Measurements from ENCODE around the gene GTF3C1.
"Not testable (repeated sequence)": the region's sequence is repeated elsewhere in the genome, so short reads cannot be mapped to it uniquely, and the experiment has no call there.

GTF3C1 gene

DNA sequence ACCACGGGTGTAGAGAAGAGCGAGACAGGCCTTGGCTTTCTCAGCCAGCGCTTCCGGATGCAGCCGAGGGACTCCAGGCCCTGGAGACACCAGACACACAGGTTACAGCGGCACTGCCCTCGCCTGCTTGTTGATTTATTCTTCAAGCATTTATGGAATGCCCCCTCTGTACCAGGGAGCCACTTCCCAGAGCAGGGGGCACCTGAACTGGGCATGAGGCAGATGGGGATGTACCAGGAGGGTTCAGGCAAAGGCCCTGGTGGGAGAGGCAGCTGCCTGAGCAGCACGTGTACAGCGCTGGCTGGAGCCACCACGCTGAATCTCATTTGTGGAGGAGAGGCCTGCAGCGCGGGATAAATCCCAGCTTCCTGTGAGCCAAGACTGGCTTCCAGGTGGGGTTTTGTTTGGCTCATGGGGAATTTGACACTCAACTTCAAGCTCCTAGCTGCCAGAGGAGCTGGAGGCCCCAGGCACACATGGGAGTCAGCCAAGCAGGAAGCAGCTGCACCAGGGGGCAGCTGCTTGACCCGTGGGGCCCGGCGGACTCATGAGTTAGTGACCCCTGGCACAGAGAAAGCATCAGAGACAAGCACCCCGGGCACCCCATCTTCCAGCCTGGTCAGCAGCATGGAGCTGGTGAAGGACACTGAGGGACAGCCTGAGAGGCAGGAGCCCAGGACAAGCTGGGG, 88.1 kb downstream of the GTF3C1 start:
- peak; percentile 16 for DNase-seq

DNA sequence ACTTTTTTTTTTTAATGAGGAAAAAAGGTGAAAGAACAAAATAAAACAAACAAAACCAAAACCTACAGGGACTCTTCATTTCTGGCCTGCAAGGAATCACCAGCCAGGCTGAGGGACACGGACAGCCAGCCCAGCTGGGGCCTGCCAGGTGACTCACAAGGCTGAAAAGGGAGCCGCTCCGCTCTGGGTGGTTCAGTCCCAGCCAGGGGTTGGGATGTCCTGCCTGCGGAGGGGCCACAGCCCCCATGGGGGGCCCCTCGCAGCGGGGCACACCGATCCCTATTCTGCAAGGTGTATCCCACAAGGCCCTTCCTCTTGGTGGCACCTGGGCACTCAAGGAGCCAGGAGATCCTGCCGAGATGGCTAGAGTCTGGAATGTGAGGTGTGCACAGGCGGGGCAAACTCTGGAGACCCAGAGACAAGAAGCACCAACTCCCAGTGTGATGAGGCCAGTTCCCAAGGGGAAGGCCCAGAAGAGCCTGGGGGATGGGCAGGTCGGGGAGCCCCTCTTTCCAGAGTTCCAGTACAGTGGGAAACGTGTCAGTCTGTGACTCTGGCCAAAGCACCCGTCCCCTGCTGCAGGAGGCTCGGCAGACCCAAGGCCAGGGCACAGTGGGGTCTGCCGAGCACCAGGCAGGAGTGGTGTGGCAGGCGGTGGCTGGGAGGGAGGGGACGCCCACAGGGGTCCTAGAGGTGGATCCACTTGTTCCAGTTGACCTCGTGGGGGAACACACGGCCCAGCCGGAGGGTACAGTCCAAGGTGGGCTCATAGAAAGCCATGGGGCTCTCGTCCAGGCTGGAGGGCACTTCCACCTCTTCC, 88.8 kb downstream of the GTF3C1 start:
- DNase-seq = no peak

DNA sequence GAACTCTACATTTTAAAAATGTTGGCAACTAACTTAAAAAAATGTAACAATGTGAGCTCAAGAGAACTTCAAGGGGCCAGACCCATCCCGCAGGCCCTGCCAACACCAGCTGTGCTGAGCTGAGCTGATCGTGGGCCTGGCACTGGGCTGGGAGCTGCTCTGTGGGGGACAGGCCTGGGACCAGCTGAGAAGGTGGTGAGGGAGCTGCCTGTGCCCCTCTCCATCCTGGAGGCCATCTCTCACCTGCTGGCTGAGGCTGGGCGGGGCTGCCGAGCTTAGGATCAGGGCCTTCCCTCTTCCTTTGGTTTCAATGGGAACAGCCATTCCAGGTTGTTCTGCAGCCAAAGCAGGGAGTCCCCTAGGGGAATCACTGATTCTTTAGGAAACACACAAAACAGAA, 89.5 kb downstream of the GTF3C1 start:
- no peak for DNase-seq

DNA sequence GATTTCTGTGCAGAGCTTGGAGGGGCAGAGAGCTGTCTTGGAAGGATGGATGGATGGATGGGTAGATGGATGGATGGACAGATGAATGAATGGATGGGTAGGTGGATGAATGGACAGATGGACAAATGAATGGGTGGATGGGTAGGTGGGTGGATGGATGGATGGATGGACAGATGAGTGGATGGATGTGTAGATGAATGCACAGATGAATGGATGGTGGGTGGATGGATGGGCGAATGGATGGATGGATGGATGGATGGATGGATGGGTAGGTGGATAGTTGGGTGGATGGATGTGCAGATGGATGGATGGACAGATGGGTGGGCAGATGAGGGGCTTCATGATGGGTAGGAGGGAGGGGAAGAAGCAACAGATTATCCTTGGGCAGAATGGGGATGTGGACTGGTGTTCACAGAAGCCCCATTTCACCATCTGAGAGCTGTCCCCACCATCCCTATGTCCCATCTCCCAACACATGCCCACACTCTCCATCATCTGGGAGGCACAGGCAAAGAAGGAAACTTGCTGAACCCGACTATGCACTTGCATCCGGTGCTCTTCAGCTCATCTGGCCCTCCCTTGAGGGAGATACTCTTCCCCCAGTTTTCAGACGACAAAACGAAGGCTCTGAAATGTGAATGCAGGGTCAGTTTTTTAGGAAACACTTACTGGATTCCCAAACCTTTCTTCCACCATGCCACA, 90.6 kb downstream of the GTF3C1 start:
- DNase-seq = no peak

DNA sequence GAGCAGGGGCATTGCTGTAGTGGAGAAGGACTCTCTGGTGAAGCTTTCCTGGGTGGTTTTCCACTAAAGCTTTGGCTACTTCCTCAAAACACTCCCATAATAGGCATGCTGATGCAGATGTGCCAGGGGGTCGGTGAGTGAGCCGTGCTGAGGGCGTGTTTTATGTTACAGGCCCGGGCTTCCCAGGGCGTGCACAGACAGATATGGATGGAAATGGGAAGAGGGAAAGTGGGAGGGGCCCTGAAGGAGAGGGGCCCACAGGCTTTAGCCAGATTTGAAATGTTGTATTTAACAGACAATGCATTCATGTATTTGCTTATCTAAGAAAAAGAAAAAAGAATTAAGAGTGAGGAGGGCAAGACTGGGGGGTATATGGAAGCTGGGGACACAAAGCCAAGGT, 91.5 kb downstream of the GTF3C1 start:
- DNase-seq = no peak

DNA sequence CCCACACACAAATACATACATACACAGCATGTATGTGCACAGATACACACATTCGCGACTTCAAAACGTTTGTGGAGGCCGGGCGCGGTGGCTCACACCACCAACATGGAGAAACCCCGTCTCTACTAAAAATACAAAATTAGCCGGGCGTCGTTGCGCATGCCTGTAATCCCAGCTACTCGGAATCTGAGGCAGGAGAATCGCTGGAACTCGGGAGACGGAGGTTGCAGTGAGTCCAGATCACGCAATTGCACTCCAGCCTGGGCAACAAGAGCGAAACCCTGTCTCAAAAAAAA, 92.2 kb downstream of the GTF3C1 start:
- not testable (repeated sequence) for DNase-seq

DNA sequence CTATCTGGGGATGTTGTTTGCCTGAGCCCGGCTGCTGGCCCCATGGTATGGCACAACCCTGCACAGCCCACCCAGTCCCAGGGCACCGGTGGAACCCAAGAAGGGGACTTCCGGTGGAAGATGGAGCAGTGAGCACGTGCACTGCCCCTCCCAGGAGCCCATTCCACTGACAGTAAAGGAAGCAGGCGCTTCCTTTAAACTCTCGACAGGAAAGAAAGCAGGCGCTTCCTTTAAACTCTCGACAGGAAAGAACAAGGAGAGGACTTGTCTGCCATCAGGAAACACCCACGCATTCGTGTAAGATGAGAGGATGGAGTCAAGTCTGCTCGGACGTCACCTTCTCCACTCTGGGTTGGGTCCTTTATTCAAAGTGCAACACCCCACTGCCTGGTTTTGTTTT, 94.0 kb downstream of the GTF3C1 start:
- no peak for DNase-seq

DNA sequence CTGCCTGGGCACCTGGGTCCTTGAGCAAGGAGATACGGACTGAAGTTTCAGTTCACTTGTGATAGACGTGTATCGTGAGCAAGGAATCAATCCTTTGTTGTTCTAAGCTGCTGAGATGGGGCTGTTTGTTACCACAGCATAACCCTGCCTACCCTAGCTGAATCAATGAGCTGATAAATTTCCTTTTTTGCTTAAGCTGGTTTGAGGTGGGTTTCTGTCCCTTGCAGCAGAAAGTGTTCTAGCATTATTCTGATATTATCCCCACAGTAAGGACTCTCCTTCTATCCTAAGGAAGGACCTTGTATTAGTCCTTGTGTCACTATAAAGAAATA, 96.3 kb downstream of the GTF3C1 start:
- no peak for DNase-seq

DNA sequence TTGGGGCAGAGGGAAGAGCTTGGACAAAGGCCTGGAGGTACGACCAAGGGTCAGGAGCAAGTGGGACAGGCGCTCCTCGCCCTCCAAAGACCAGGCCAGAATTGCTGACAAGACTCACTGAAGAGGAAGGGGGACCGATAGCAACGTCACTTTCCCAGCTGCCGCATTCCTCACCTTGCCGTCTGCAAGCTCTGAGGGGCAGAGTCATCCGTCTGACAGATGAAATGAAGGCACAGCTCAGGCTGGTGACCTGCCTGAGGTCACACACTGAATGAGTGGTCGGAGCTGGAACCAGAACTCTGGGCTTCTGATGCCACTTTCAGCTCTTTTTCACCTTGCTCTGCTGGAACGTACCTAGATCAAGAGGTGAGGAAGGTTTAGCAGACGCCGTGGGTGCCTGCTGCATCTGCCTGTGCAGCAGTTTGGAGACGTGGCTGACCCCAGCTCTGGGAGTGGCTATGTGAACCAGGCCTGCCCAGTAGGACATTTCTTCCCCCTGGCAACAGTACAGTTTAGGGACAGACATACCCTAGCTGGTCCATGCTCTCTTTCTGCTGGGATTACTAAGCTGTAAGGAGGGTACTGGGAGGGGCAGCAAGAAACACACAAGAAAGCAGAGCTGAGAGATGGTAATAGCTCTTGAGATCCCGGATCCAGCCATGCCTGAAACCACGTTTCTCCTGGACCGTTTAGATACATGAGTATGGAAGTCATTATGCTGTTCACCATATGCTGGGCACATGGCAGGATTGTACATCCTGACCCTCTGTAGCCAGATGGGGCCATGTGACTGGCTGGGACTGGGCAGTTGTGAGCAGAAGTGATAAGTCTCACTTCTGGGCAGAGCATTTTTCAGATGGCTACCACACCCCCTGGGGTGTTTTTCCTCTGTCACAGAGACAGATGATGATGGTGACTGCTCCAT, 96.9 kb downstream of the GTF3C1 start:
- no peak for DNase-seq

DNA sequence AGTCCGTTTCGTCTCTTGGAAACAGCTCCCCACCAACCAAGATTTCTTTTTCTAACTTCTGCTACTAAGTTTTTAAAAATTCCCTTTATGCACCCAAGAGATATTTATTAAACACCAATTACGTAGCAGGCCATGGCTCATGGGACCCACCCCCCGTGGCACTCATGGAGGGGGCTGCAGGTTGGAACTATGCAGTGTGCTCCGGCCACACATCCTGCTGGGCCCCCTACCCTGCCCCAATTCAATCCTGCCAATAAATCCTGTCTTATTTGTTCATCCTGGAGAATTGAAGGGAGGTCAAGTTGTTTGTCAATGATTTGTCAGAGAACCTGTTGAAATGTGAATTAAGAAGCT, 99.5 kb downstream of the GTF3C1 start:
- DNase-seq = no peak

DNA sequence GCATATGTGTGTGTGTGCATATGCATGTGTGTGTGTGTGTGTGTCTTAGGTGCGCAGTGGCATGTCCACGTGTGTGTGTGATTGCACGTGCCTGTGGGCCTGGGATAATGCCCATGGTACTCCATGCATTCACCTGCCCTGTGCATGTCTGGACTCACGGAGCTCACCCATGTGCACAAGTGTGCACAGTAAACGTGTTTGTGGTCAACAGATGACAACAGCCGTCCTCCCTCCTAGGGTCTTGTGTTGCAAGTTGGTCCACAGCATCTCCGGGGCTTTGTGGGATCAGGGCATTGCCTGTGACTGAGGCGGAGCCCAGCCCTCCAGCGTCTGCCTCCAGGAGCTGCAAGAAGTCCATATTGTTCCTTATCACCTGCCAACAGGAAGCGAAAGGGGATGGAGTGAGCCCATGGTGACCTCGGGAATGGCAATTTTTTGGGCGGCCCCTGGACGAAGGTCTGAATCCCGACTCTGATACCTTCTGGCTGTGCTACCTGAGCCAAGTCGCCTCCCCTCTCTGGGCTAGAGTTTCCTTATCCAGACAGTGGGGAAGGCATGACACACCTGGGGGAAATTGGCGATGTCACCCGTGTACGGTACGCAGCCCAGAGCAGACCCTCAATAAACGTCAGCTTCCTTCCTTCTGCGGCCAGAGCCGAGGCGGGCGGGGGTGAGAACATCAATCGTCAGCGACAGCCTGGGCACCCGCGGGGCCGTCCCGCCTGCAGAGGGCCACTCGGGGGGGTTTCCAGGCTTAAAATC, 100.1 kb downstream of the GTF3C1 start:
- no peak for DNase-seq

DNA sequence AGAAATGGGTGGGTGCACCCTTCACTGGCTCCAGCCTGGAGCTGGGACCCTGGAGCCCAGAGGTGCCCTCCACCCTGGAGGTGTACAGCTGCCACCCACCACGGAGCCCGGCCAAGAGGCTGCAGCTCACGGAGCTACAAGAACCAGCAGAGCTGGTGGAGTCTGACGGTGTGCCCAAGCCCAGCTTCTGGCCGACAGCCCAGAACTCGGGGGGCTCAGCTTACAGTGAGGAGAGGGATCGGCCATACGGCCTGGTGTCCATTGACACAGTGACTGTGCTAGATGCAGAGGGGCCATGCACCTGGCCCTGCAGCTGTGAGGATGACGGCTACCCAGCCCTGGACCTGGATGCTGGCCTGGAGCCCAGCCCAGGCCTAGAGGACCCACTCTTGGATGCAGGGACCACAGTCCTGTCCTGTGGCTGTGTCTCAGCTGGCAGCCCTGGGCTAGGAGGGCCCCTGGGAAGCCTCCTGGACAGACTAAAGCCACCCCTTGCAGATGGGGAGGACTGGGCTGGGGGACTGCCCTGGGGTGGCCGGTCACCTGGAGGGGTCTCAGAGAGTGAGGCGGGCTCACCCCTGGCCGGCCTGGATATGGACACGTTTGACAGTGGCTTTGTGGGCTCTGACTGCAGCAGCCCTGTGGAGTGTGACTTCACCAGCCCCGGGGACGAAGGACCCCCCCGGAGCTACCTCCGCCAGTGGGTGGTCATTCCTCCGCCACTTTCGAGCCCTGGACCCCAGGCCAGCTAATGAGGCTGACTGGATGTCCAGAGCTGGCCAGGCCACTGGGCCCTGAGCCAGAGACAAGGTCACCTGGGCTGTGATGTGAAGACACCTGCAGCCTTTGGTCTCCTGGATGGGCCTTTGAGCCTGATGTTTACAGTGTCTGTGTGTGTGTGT, 100.9 kb downstream of the GTF3C1 start:
- no peak for DNase-seq

DNA sequence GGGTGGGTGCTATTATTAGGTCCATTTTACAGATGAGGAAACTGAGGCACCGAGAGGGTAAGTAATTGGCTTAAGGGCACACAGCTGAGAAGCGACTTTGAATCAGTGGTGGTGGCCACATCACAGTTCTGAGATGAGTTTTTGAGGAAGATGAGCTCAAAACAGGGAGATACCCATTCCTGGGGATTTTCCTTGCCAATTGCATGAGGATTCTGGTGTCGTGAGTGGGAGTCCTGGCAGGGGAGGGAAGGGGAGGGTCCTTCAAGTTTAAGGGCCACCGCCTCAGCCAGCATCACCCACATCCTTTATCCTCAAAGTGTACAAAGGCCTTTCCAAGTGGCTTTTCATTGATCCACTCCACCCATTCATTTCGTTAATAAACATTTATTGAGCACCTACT, 102.4 kb downstream of the GTF3C1 start:
- no peak for DNase-seq

DNA sequence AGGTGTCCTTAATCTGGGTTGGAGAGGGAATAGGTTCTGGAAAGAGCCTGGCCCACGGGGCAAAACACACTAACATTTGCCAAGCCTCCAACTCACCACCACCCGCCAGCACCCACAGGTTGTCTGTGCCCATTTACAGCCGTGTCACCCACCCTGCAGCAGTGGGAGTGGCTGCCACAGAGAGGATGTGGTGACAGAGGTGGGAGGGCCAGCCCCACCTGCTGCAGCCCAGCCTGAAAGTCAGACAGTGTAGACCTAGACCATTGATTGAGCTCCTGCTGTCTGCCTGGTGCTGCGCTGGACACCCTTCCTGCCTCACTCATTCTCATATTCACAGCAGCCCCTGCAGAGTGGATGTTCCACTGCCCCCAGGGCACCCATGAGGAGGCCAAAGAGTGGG, 103.0 kb downstream of the GTF3C1 start:
- DNase-seq = no peak

DNA sequence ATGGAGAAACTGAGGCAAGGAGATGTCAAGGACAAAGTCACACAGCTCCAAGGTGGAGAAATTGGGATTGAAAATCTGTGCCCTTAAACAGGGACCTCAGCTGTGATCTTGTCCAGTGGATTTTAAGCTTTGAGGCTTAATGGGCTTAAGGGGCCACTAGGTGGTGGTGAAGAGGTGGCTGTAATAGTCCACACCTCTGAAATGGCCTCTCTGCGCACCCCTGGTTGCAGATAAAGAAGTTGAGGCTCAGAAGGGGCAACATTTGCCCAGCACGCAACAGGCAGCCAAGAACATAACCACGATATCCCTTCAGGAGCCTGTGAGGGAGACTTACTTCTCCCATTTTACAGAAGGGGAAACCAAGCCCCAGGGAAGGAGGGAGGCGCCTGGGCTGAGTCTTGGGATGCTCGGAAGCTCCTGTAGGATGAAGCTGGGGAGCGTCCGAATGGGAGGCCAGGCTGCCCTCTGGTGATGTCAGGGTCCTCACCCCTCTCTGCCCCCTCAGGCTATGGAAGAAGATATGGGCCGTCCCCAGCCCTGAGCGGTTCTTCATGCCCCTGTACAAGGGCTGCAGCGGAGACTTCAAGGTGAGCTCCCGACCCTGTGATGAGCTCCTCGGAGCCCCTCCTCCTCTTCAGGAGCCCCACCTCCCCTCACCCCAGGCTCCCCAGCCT, 104.1 kb downstream of the GTF3C1 start:
- DNase-seq = no peak

DNA sequence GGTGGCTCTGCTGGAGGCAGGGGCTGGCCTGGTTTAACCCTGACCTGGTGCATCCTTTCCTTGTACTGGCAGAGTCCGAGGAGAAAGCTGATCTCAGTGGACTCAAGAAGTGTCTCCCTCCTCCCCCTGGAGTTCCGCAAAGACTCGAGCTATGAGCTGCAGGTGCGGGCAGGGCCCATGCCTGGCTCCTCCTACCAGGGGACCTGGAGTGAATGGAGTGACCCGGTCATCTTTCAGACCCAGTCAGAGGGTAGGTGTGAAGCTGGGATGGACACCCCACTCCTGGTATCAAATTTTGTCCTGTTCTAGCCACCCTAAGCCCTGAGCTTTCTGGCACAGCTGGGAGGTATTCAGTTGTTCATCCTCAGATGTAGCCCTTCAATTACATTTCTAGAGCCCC, 105.2 kb downstream of the GTF3C1 start:
- DNase-seq = no peak

DNA sequence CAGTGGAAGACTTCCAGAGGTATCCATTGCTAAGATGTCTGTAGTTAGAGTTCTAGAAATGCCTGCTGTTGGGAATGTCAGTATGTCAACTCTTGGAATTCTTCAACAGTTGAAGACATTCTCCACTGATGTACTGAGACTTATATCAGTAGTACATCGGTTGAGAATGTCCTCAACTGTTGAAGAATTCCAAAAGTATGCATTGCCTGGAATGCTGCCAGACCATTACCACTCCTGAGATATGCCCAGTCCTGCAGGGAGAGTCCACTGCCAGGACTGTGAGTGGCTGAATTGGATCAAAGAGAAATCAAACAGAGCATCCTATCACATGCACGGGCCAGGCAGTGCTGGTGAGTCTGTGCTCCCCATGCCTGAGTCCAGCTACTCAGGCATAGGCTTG, 105.7 kb downstream of the GTF3C1 start:
- peak; percentile 70 for DNase-seq

DNA sequence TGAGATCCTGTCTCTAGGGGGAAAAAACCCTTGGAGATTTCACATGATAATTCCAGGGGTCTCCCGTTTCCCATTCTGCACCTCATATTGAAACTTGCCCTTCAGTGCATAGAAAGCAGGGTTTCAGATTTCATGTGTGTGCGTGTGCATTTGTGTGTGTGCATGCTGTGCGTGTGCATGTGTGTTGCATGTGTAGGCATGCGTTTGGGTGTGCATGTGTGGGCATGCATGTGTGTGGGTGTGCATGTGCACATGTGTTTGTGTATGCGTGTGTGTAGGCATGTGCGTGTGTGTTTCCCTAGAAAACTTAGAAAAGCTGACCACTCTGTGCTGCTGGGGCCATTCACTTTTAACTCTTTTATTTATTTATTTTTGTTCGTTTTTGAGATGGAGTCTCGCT, 107.7 kb downstream of the GTF3C1 start:
- no peak for DNase-seq

DNA sequence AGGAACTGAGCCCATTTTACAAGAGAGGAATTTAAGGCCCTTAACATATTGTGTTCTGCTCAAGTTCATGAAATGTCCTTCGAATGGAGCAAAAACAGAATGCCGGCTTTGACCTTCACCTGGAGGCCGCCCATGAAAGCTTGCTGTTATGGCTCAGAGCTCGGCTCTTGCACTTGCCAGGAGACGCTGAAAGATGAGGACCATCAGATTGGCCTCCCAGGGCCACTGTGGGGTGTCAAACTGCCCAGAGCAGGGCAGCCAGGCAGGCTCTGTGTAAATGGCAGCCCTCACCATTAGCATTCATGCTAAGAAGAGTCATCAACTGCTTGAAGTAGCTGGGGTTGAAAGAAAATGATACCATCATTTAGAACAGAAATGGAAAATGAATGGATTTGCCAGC, 108.4 kb downstream of the GTF3C1 start:
- DNase-seq = no peak

DNA sequence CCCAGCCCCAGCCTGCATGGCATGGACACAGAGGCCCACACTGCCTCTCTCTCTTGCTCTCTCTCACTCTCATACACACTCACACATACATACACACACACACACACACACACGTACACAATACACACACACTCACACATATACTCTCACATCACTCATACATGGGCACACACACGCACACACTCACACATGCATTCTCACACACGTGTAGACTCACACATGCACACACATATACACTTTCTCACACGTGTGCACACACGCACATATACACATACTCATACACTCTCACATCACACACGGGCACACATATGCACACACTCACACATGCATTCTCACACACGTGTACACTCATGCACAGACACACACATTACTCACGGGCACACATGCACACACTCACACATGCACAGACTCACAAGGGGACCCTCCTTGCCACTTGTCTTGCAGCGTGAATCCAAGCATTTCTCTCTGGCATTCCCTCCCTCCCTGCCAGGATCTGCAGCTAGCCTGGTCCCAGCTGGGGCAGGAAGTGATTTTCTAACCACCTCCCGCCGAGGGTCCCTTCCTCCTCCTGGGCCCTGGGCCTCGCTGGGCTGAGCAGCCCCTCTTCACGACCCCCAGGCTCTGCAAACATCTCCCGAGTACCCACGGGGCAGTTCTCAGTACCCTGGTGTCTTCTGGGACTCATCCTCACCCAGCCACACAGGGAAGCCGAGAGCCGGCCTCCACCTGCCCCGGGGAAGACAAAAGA, 110.3 kb downstream of the GTF3C1 start:
- DNase-seq = no peak

Measured in fibroblast of upper back skin (primary cell).